Osteoblast (primary cell): ENCODE results near the gene JHY. TPM values are rescaled to one million over a fixed set of nuclear protein-coding genes. Genes with fewer than 3 reads are reported as not detected.

Experiments used
- DNase-seq: peaks from one replicate; pipeline ENCODE4 v3.0.0; 2011; ENCODE audit warnings: low spot score, mixed read lengths; ENCODE audit not compliant: insufficient read length; ENCODE audit errors: missing footprints
- H2AFZ ChIP-seq: 2 replicates; pipeline ENCODE4 v1.6.0; 2011; ENCODE audit warnings: mild to moderate bottlenecking, low read length
- H3K27ac ChIP-seq: 2 replicates; pipeline ENCODE4 v1.5.1; 2011; ENCODE audit warnings: mild to moderate bottlenecking, low read depth, low read length, moderate library complexity
- H3K27me3 ChIP-seq: 2 replicates; pipeline ENCODE4 v1.6.0; 2012; ENCODE audit warnings: mild to moderate bottlenecking, control low read depth, inconsistent platforms, low read length, moderate library complexity; ENCODE audit not compliant: insufficient read depth
- H3K36me3 ChIP-seq: 2 replicates; pipeline ENCODE4 v1.5.1; 2011; ENCODE audit warnings: mild to moderate bottlenecking, low read length, control low read depth, moderate library complexity; ENCODE audit not compliant: insufficient read depth
- H3K4me1 ChIP-seq: 2 replicates; pipeline ENCODE4 v1.5.1; 2011; ENCODE audit warnings: mild to moderate bottlenecking, low read length, control low read depth, moderate library complexity; ENCODE audit not compliant: insufficient read depth
- H3K4me2 ChIP-seq: 2 replicates; pipeline ENCODE4 v1.6.0; 2011; ENCODE audit warnings: mild to moderate bottlenecking, low read length; ENCODE audit not compliant: insufficient read depth
- H3K4me3 ChIP-seq: fragments of 200-600 bp; sonication (generic); 3 replicates; pipeline ENCODE4 v1.5.1; 2012; ENCODE audit warnings: mild to moderate bottlenecking, low read length, inconsistent platforms; ENCODE audit not compliant: insufficient read depth
- H3K79me2 ChIP-seq: 2 replicates; pipeline ENCODE4 v1.6.0; 2012; ENCODE audit warnings: mild to moderate bottlenecking, low read length, control low read depth, inconsistent platforms; ENCODE audit not compliant: insufficient read depth
- H3K9me3 ChIP-seq: 2 replicates; pipeline ENCODE4 v1.5.1; 2011; ENCODE audit warnings: low read depth, low read length, control low read depth
- H4K20me1 ChIP-seq: 2 replicates; pipeline ENCODE4 v1.6.0; 2012; ENCODE audit warnings: mild to moderate bottlenecking, low read length, control low read depth; ENCODE audit not compliant: insufficient read depth
- CTCF ChIP-seq: IDR thresholded peaks from 2 replicates; pipeline ENCODE4 v1.5.1; 2011; ENCODE audit warnings: mild to moderate bottlenecking, low read depth, low read length, moderate library complexity; ENCODE audit errors: extremely low read depth
- total RNA-seq: library from RNA; depleted of rRNA; stranded (reverse); fragments of >200 nt; gene quantifications from 2 replicates; pipeline ENCODE4 v1.2.3, GENCODE V29; 2012

JHY gene
- total RNA-seq, 1 donor, result 12.7 TPM

GRCh38 chr11:122863704-122864326 is 18.7 kb upstream of the JHY start:
- Histone ChIP-seq H3K4me2 (peak overlapping the region; percentile 49), H3K79me2 (no peaks in the 10 kb centered on the region), H3K27ac (no peak overlapping the region), H3K9me3 (no peaks in the 10 kb centered on the region), H3K36me3 (no peaks in the 10 kb centered on the region), H3K4me1 (no peaks in the 10 kb centered on the region), H3K4me3 (no peak overlapping the region), H2AFZ (no peak overlapping the region), H4K20me1 (no peaks in the 10 kb centered on the region), H3K27me3 (no peaks in the 10 kb centered on the region)
- DNase-seq, result peak; percentile 50
- TF ChIP-seq CTCF, result peak; percentile 94

GRCh38 chr11:122864386-122865115 is 18.0 kb upstream of the JHY start:
- H3K79me2 ChIP-seq, result no peaks in the 10 kb centered on the region
- DNase-seq, result no peak
- H3K4me3 ChIP-seq, result no peak overlapping the region
- no peaks in the 10 kb centered on the region for H3K4me1 ChIP-seq
- H3K36me3 ChIP-seq, result no peaks in the 10 kb centered on the region
- H3K27ac ChIP-seq, result no peak overlapping the region
- no peaks in the 10 kb centered on the region for H3K9me3 ChIP-seq
- no peak overlapping the region for H2AFZ ChIP-seq
- peak overlapping the region; percentile 49 for H3K4me2 ChIP-seq
- no peak for TF ChIP-seq CTCF
- H3K27me3 ChIP-seq, result peaks cover under 1% of the 10 kb centered on the region
- no peaks in the 10 kb centered on the region for H4K20me1 ChIP-seq

- Histone ChIP-seq H3K27me3 (peaks cover 3% of the 10 kb centered on the region), H3K27ac (no peak overlapping the region), H2AFZ (no peak overlapping the region)
Measured at GRCh38 chr11:122869622-122870021, 12.9 kb upstream of the JHY start.

More at GRCh38 chr11:122869622-122870021, 12.9 kb upstream of the JHY start:
- no peak for DNase-seq
- Histone ChIP-seq H3K4me1 (no peaks in the 10 kb centered on the region), H3K79me2 (no peaks in the 10 kb centered on the region), H4K20me1 (no peaks in the 10 kb centered on the region), H3K4me3 (no peak overlapping the region), H3K36me3 (no peaks in the 10 kb centered on the region), H3K9me3 (no peaks in the 10 kb centered on the region), H3K4me2 (no peak overlapping the region)
- TF ChIP-seq CTCF, result no peak
